GM12878 (cell line): ENCODE data around the gene MTRR. TPM values are rescaled to one million over a fixed set of nuclear protein-coding genes. Genes with fewer than 3 reads are reported as not detected.

Experiments used
- ATAC-seq: fragments of 200-7000 bp; cut with Tn5 transposase; 3 replicates; pipeline ENCODE4 v1.9.1; 2020; ENCODE audit warnings: mild to moderate bottlenecking, moderate library complexity
- BruUV-seq: library from RNA; stranded (reverse); fragments of 400-500 nt; replicated peaks from 2 replicates; lab custom pipeline; 2021; lab: Mats Ljungman, UMichigan
- CTCF ChIA-PET: fragments of 300-600 bp; sonication (Branson Sonifier 250); formaldehyde crosslinking; extraction: SDS; loops from one replicate; lab custom pipeline; 2021; ENCODE audit warnings: inconsistent platforms; lab: Yijun Ruan, JAX
- POLR2A ChIA-PET: fragments of 350-600 bp; formaldehyde crosslinking; extraction: SDS; loops from one replicate; lab custom pipeline; 2021; ENCODE audit warnings: inconsistent platforms; lab: Charles Lee
- RAD21 ChIA-PET: fragments of 300-600 bp; sonication (Branson Sonifier 250); formaldehyde crosslinking; loops from one replicate; lab custom pipeline; 2023; ENCODE audit warnings: antibody characterized with exemption; ENCODE audit not compliant: unreplicated experiment; lab: Charles Lee
- SMC1A ChIA-PET: fragments of 300-600 bp; sonication (Branson Sonifier 250); formaldehyde crosslinking; loops from one replicate; lab custom pipeline; 2023; ENCODE audit not compliant: unreplicated experiment, uncharacterized antibody; lab: Charles Lee
- DNase-seq: peaks from one replicate; pipeline ENCODE4 v3.0.0-alpha.2; 2011; ENCODE audit warnings: low read depth, low spot score
- FAIRE-seq: peaks from 3 replicates; lab custom pipeline; 2011; peaks lifted over from hg19 to GRCh38; lab: Jason Lieb, UNC
- H2AFZ ChIP-seq: 2 replicates; pipeline ENCODE4 v1.6.0; 2011; ENCODE audit warnings: low read depth, low read length, control low read depth; ENCODE audit not compliant: control insufficient read depth
- H3K27ac ChIP-seq: 2 replicates; pipeline ENCODE4 v1.5.1; 2011; ENCODE audit warnings: control low read depth; ENCODE audit not compliant: control insufficient read depth, insufficient read depth
- H3K27me3 ChIP-seq, 2 experiments: replicated peaks in 1 of 2; 2 replicates each; pipeline versions ENCODE4 v1.6.0 to v1.6.1; 2011; ENCODE audit warnings: low read length in 1 of 2; ENCODE audit not compliant: control insufficient read depth in 2 of 2, insufficient read depth in 2 of 2
- H3K36me3 ChIP-seq, 2 experiments: 2 replicates each; pipeline ENCODE4 v1.5.1; 2011; ENCODE audit warnings: low read length in 1 of 2; ENCODE audit not compliant: control insufficient read depth in 2 of 2, insufficient read depth in 2 of 2
- H3K4me1 ChIP-seq: 2 replicates; pipeline ENCODE4 v1.6.1; 2011; ENCODE audit warnings: mild to moderate bottlenecking, low read length, moderate library complexity, mixed read lengths; ENCODE audit not compliant: control insufficient read depth, insufficient read depth
- H3K4me2 ChIP-seq: 2 replicates; pipeline ENCODE4 v1.6.0; 2011; ENCODE audit warnings: control low read depth; ENCODE audit not compliant: control insufficient read depth, insufficient read depth
- H3K4me3 ChIP-seq: fragments of 200-600 bp; sonication (generic); 2 replicates; pipeline ENCODE4 v1.5.1; 2016
- H3K79me2 ChIP-seq: 2 replicates; pipeline ENCODE4 v1.6.0; 2011; ENCODE audit warnings: low read length; ENCODE audit not compliant: control insufficient read depth, insufficient read depth
- H3K9ac ChIP-seq: 2 replicates; pipeline ENCODE4 v1.8.0; 2011; ENCODE audit warnings: low read length, control low read depth, mixed read lengths; ENCODE audit not compliant: control insufficient read depth, insufficient read depth
- H3K9me3 ChIP-seq: replicated peaks from 3 replicates; pipeline ENCODE4 v1.5.1; 2011; ENCODE audit warnings: mild to moderate bottlenecking, low read length; ENCODE audit not compliant: control insufficient read depth, insufficient read depth
- H4K20me1 ChIP-seq: 2 replicates; pipeline ENCODE4 v1.6.0; 2011; ENCODE audit not compliant: control insufficient read depth, insufficient read depth
- ASH2L ChIP-seq: fragments of 300-600, 200-600 bp; sonication (generic); IDR thresholded peaks from 2 replicates; pipeline ENCODE4 v1.6.1; 2017; ENCODE audit warnings: low read depth, mild to moderate bottlenecking, borderline replicate concordance
- CREB1 ChIP-seq: IDR thresholded peaks from 2 replicates; pipeline ENCODE4 v1.6.1; 2012; ENCODE audit warnings: low read depth, mild to moderate bottlenecking, inconsistent platforms
- FOS ChIP-seq: IDR thresholded peaks from 3 replicates; pipeline ENCODE4 v1.6.1; 2011; ENCODE audit warnings: borderline replicate concordance; ENCODE audit not compliant: insufficient read length; ENCODE audit errors: extremely low read depth
- KAT2A ChIP-seq: conservative IDR thresholded peaks from 2 replicates; pipeline ENCODE4 v1.6.1; 2011; ENCODE audit warnings: low read depth, low read length; ENCODE audit not compliant: control insufficient read depth
- NR2F1 ChIP-seq: fragments of 450-650 bp; conservative IDR thresholded peaks from 2 replicates; pipeline ENCODE4 v1.6.1; 2017; ENCODE audit warnings: mild to moderate bottlenecking
- SIX5 ChIP-seq: IDR thresholded peaks from 2 replicates; pipeline ENCODE4 v1.6.1; 2011; ENCODE audit warnings: mild to moderate bottlenecking, low read depth, low read length, moderate library complexity; ENCODE audit not compliant: severe bottlenecking
- TCF3 ChIP-seq: IDR thresholded peaks from 2 replicates; pipeline ENCODE4 v1.6.1; 2012; ENCODE audit warnings: low read depth, mild to moderate bottlenecking, low read length, borderline replicate concordance; ENCODE audit not compliant: insufficient read depth
- USF1 ChIP-seq: IDR thresholded peaks from 2 replicates; pipeline ENCODE4 v1.6.1; 2011; ENCODE audit warnings: borderline replicate concordance, low read depth, mild to moderate bottlenecking, moderate library complexity, mixed read lengths, low read length; ENCODE audit not compliant: insufficient read depth; ENCODE audit errors: extremely low read length
- WGBS: methylation state at CpG from one replicate; pipeline ENCODE4 v1.1.6; 2016; ENCODE audit warnings: low lambda C conversion rate; ENCODE audit not compliant: insufficient replicate concordance, insufficient coverage; ENCODE audit errors: missing lambda C conversion rate; 5-methylcytosine and 5-hydroxymethylcytosine counted together
- in situ Hi-C: fragments of 300-500 bp; cut with MboI; formaldehyde crosslinking; loops from 9 replicates; pipeline ENCODE4 v1.14.3; 2018; ENCODE audit warnings: mixed read lengths
- intact Hi-C: fragments of 100-400 bp; cut with micrococcal nuclease; formaldehyde crosslinking; loops from one replicate; pipeline ENCODE4 v1.14.2; 2022; ENCODE audit not compliant: unreplicated experiment
- polyA plus RNA-seq, 11 experiments: library from polyadenylated mRNA; depleted of rRNA in 4 of 11; unstranded in 6 of 11; stranded (reverse) in 5 of 11; fragments of >200 nt; fragmentation: Nextera tagmentation in 4 of 11; fragmentation: Illumina TruSeq in 1 of 11; extraction: Ambion mirVana in 4 of 11; extraction: Trizol in 1 of 11; gene quantifications; 1 replicate in 1 of 11; 2 replicates in 10 of 11; pipeline versions ENCODE4 v1.2.1 to v1.2.3, GENCODE V29; 2011 to 2016; ENCODE audit warnings: inconsistent platforms in 2 of 11, missing spikeins in 2 of 11, low read depth in 1 of 11
- total RNA-seq, 4 experiments: library from RNA; depleted of rRNA in 3 of 4; stranded (reverse); fragments of >200 nt in 3 of 4; fragmentation: Illumina TruSeq in 1 of 4; extraction: Trizol in 1 of 4; gene quantifications; 2 replicates each; pipeline versions ENCODE4 v1.2.1 to v1.2.3, GENCODE V29; 2013 to 2021
- TF ChIP-seq, protein P1 (sequence below): IDR thresholded peaks from 2 replicates; pipeline ENCODE4 v1.6.1; 2012; ENCODE audit warnings: mild to moderate bottlenecking, low read depth, low read length
- TF ChIP-seq, protein P2 (sequence below): fragments of 450-650 bp; IDR thresholded peaks from 2 replicates; pipeline ENCODE4 v1.6.1; 2017; ENCODE audit warnings: mild to moderate bottlenecking, moderate library complexity
- TF ChIP-seq, protein P3 (sequence below): fragments of 450-650 bp; IDR thresholded peaks from 2 replicates; pipeline ENCODE4 v1.6.1; 2017; ENCODE audit warnings: low read depth, mild to moderate bottlenecking, moderate library complexity

The MTRR gene
- total and polyA plus RNA-seq, 10 of the 15 experiments (the other 5 are each of a cell fraction or from before 2014, with no cell fraction given), result 13.8 to 76.9 (median 38.0) TPM

- Histone ChIP-seq H3K79me2 (peaks cover 43% of the 10 kb centered on the region), H3K9ac (no peak overlapping the region), H3K27me3 (no peaks in the 10 kb centered on the region), H2AFZ (no peak overlapping the region), H3K36me3 (peaks cover 10 to 19% of the 10 kb centered on the region in 2 experiments), H3K9me3 (no peaks in the 10 kb centered on the region), H3K4me1 (peaks cover 58% of the 10 kb centered on the region), H3K27ac (no peak overlapping the region), H3K4me3 (no peak overlapping the region), H4K20me1 (0 out of 2 replicates have a peak, but pooled peaks cover 3% of the 10 kb centered on the region), H3K4me2 (no peak overlapping the region)
- no TSS peak for BruUV-seq
- CTCF ChIA-PET, result interaction anchor here (9.9 kb wide), 1 partner anchor 12 kb away, joined by 92 read pairs; no protein-coding TSS in a partner anchor
- RAD21 ChIA-PET, result interaction anchor here (2.3 kb wide), 1 partner anchor 12 kb away, joined by 8 read pairs; no protein-coding TSS in a partner anchor
- ATAC-seq (no peak), DNase-seq (no peak), FAIRE-seq (no peak)
- 99% methylated on average over 4 of the region's 4 CpGs for WGBS
- in situ Hi-C loops, result no loop called here
- POLR2A ChIA-PET, result no interaction called here
- SMC1A ChIA-PET, result interaction anchor here (1.3 to 2.3 kb wide), 2 partner anchors 12 to 18 kb away, joined by 3 to 8 read pairs; no protein-coding TSS in a partner anchor
- intact Hi-C loops, result no loop called here
- TF ChIP-seq SIX5 (no peak), FOS (no peak), USF1 (no peak), TCF3 (no peak), NR2F1 (no peak), CREB1 (no peak), ASH2L (no peak), KAT2A (no peak)
- TF ChIP-seq, protein P1, sequence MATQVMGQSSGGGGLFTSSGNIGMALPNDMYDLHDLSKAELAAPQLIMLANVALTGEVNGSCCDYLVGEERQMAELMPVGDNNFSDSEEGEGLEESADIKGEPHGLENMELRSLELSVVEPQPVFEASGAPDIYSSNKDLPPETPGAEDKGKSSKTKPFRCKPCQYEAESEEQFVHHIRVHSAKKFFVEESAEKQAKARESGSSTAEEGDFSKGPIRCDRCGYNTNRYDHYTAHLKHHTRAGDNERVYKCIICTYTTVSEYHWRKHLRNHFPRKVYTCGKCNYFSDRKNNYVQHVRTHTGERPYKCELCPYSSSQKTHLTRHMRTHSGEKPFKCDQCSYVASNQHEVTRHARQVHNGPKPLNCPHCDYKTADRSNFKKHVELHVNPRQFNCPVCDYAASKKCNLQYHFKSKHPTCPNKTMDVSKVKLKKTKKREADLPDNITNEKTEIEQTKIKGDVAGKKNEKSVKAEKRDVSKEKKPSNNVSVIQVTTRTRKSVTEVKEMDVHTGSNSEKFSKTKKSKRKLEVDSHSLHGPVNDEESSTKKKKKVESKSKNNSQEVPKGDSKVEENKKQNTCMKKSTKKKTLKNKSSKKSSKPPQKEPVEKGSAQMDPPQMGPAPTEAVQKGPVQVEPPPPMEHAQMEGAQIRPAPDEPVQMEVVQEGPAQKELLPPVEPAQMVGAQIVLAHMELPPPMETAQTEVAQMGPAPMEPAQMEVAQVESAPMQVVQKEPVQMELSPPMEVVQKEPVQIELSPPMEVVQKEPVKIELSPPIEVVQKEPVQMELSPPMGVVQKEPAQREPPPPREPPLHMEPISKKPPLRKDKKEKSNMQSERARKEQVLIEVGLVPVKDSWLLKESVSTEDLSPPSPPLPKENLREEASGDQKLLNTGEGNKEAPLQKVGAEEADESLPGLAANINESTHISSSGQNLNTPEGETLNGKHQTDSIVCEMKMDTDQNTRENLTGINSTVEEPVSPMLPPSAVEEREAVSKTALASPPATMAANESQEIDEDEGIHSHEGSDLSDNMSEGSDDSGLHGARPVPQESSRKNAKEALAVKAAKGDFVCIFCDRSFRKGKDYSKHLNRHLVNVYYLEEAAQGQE, result no peak
- TF ChIP-seq, protein P2, sequence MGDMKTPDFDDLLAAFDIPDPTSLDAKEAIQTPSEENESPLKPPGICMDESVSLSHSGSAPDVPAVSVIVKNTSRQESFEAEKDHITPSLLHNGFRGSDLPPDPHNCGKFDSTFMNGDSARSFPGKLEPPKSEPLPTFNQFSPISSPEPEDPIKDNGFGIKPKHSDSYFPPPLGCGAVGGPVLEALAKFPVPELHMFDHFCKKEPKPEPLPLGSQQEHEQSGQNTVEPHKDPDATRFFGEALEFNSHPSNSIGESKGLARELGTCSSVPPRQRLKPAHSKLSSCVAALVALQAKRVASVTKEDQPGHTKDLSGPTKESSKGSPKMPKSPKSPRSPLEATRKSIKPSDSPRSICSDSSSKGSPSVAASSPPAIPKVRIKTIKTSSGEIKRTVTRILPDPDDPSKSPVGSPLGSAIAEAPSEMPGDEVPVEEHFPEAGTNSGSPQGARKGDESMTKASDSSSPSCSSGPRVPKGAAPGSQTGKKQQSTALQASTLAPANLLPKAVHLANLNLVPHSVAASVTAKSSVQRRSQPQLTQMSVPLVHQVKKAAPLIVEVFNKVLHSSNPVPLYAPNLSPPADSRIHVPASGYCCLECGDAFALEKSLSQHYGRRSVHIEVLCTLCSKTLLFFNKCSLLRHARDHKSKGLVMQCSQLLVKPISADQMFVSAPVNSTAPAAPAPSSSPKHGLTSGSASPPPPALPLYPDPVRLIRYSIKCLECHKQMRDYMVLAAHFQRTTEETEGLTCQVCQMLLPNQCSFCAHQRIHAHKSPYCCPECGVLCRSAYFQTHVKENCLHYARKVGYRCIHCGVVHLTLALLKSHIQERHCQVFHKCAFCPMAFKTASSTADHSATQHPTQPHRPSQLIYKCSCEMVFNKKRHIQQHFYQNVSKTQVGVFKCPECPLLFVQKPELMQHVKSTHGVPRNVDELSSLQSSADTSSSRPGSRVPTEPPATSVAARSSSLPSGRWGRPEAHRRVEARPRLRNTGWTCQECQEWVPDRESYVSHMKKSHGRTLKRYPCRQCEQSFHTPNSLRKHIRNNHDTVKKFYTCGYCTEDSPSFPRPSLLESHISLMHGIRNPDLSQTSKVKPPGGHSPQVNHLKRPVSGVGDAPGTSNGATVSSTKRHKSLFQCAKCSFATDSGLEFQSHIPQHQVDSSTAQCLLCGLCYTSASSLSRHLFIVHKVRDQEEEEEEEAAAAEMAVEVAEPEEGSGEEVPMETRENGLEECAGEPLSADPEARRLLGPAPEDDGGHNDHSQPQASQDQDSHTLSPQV, result no peak
- TF ChIP-seq, protein P3, sequence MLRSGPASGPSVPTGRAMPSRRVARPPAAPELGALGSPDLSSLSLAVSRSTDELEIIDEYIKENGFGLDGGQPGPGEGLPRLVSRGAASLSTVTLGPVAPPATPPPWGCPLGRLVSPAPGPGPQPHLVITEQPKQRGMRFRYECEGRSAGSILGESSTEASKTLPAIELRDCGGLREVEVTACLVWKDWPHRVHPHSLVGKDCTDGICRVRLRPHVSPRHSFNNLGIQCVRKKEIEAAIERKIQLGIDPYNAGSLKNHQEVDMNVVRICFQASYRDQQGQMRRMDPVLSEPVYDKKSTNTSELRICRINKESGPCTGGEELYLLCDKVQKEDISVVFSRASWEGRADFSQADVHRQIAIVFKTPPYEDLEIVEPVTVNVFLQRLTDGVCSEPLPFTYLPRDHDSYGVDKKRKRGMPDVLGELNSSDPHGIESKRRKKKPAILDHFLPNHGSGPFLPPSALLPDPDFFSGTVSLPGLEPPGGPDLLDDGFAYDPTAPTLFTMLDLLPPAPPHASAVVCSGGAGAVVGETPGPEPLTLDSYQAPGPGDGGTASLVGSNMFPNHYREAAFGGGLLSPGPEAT, result no peak
These were observed 6.2 kb downstream of the MTRR start for GRCh38 chr5:7875151-7875550.
